ENCODE measurements around the gene UNC13A.

DNA sequence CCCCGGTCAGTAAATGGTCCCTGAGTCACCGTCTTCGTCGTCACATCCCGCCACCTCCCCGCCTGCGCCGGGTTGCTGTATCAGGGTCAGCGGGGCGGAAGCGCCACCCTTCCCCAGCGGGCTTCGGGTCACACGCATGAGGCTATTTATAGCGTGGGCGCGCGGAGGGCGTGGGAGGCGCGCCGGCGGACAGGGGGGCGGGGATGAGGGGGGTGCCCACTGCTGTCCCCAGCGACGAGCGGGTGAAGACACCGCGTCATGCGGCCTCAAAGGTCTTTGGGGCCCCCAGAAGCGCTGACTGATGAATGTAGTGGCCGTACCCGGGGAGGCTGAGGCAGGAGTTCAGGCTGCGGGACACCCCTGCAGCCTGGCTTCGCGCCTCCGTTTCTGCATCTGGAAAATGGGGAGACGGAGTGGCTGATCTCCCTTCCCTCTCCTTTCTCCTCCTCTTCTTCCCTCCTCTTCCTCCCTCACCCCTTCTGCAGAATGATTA, 7.9 kb downstream of the UNC13A start:
- TF ChIP-seq, protein P1, sequence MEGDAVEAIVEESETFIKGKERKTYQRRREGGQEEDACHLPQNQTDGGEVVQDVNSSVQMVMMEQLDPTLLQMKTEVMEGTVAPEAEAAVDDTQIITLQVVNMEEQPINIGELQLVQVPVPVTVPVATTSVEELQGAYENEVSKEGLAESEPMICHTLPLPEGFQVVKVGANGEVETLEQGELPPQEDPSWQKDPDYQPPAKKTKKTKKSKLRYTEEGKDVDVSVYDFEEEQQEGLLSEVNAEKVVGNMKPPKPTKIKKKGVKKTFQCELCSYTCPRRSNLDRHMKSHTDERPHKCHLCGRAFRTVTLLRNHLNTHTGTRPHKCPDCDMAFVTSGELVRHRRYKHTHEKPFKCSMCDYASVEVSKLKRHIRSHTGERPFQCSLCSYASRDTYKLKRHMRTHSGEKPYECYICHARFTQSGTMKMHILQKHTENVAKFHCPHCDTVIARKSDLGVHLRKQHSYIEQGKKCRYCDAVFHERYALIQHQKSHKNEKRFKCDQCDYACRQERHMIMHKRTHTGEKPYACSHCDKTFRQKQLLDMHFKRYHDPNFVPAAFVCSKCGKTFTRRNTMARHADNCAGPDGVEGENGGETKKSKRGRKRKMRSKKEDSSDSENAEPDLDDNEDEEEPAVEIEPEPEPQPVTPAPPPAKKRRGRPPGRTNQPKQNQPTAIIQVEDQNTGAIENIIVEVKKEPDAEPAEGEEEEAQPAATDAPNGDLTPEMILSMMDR (IDR thresholded peaks at IDR 0.05) = no peak
- TF ChIP-seq EZH2 (IDR thresholded peaks at IDR 0.05) (no peak), EZH2phosphoT487 (IDR thresholded peaks at IDR 0.05) (no peak)
